Measurements from ENCODE around the gene RPL18. TPM values are rescaled to one million over a fixed set of nuclear protein-coding genes. Genes with fewer than 3 reads are reported as not detected.

The RPL18 gene
- total RNA-seq, 4 donors from 2014 or later: 1,223 to 1,420 (median 1,299) TPM

GRCh38 chr19:48637948-48638830 is 19.2 kb upstream of the RPL18 start:
- Histone ChIP-seq H3K36me3 (no peaks in the 10 kb centered on the region), H3K9me3 (no peaks in the 10 kb centered on the region), H3K4me1 (peaks cover 28 to 38% of the 10 kb centered on the region in 2 donors), H3K27ac (peak overlapping the region; percentile 97 to 100 (median 100)), H3K4me3 (peak overlapping the region; percentile 58 to 95 (median 76)), H3K27me3 (no peaks in the 10 kb centered on the region)
- in situ Hi-C loops (cut with MboI; ENCODE audit: low sequenced_read_pairs in 4 of 4): loop anchor here in 1 of 4 donors (25.0 kb wide), 1 partner anchor 99 kb away; the partner anchor contains the start of genes IZUMO1 and RASIP1
- intact Hi-C loops (cut with DNase I; ENCODE audit: low total_unique reads): loop anchor here (2.0 to 10.0 kb wide), 4 partner anchors 149 to 1564 kb away; partner anchors contain the start of genes AKT1S1, MYH14 and TBC1D17
- ATAC-seq (peak; percentile 41 to 42), DNase-seq (peak; percentile 76 to 90)
- peak in 1 of 5 experiments; percentile 18 for TF ChIP-seq CTCF (IDR thresholded peaks at IDR 0.05 in 4 of 5, conservative IDR thresholded peaks at IDR 0.05 in 1 of 5)
- peak in 1 of 2 donors; percentile 21 for TF ChIP-seq POLR2A (IDR thresholded peaks at IDR 0.05)

GRCh38 chr19:48637449-48637947 is 18.5 kb upstream of the RPL18 start:
- TF ChIP-seq CTCF (IDR thresholded peaks at IDR 0.05 in 4 of 5, conservative IDR thresholded peaks at IDR 0.05 in 1 of 5) (peak in 1 of 5 experiments; percentile 21), POLR2A (IDR thresholded peaks at IDR 0.05) (peak; percentile 59 to 76)
- in situ Hi-C loops (cut with MboI; ENCODE audit: low sequenced_read_pairs in 4 of 4) (loop anchor here in 1 of 4 donors (25.0 kb wide), 1 partner anchor 100 kb away; the partner anchor contains the start of genes IZUMO1 and RASIP1), intact Hi-C loops (cut with DNase I; ENCODE audit: low total_unique reads) (loop anchor here (5.0 to 10.0 kb wide), 3 partner anchors 515 to 1565 kb away; partner anchors contain the start of genes AKT1S1, MYH14 and TBC1D17)
- Histone ChIP-seq H3K27me3 (no peaks in the 10 kb centered on the region), H3K9me3 (no peaks in the 10 kb centered on the region), H3K4me3 (peak overlapping the region; percentile 58 to 95 (median 76)), H3K36me3 (no peaks in the 10 kb centered on the region), H3K4me1 (peaks cover 35 to 45% of the 10 kb centered on the region in 2 donors), H3K27ac (peak overlapping the region; percentile 97 to 100 (median 100))
- ATAC-seq (peak; percentile 52 to 55), DNase-seq (peak; percentile 99 to 100)

GRCh38 chr19:48636859-48637448 is 18.0 kb upstream of the RPL18 start, which contains the start of gene DBP:
Gene DBP (minus strand): TSS chr19:48637379. CDS start chr19:48636994, 385 bp downstream.
- ATAC-seq (peak; percentile 7 to 15), DNase-seq (peak in 1 of 2 donors; percentile 79)
- H3K36me3 ChIP-seq: no peaks in the 10 kb centered on the region
- H3K27ac ChIP-seq: peak within 1 kb of the TSS; percentile 97 to 100 (median 100)
- intact Hi-C loops (cut with DNase I; ENCODE audit: low total_unique reads): loop anchor here (5.0 to 10.0 kb wide), 3 partner anchors 515 to 1565 kb away; partner anchors contain the start of genes AKT1S1, MYH14 and TBC1D17
- H3K9me3 ChIP-seq: no peaks in the 10 kb centered on the region
- peaks cover 41 to 50% of the 10 kb centered on the region in 2 donors for H3K4me1 ChIP-seq
- peak within 1 kb of the TSS; percentile 58 to 95 (median 76) for H3K4me3 ChIP-seq
- in situ Hi-C loops (cut with MboI; ENCODE audit: low sequenced_read_pairs in 4 of 4): loop anchor here in 1 of 4 donors (25.0 kb wide), 1 partner anchor 100 kb away; the partner anchor contains the start of genes IZUMO1 and RASIP1
- H3K27me3 ChIP-seq: no peaks in the 10 kb centered on the region
- TF ChIP-seq CTCF (IDR thresholded peaks at IDR 0.05 in 4 of 5, conservative IDR thresholded peaks at IDR 0.05 in 1 of 5) (peak in 3 of 5 experiments; percentile 22 to 34 (median 32)), POLR2A (IDR thresholded peaks at IDR 0.05) (no peak)

Measured in gastrocnemius medialis (tissue), 4 donors.